CD4-positive, alpha-beta T cell treated with Interleukin-15 for 4 hours (primary cell): ENCODE results near the gene TRPC3.

ENCODE experiments used
- DNase-seq: peaks from one replicate; pipeline ENCODE4 v3.0.0-alpha.2; 2020; ENCODE audit warnings: low spot score

TRPC3 gene

GRCh38 chr4:121873604-121874003 lies 78.3 kb downstream of the TRPC3 start:
- no peak for DNase-seq

GRCh38 chr4:121869841-121870822 lies 81.7 kb downstream of the TRPC3 start, which contains the start of gene BBS7:
BBS7 (minus strand) TSS chr4:121870474; CDS start chr4:121870313, 161 bp downstream.
- DNase-seq, result peak; percentile 95

- no peak for DNase-seq
Observed at GRCh38 chr4:121863799-121864198, 88.1 kb downstream of the TRPC3 start.

GRCh38 chr4:121861426-121861825 lies 90.4 kb downstream of the TRPC3 start:
- no peak for DNase-seq

- DNase-seq, result no peak
Observed at GRCh38 chr4:121860121-121860520, 91.7 kb downstream of the TRPC3 start.

- no peak for DNase-seq
Observed at GRCh38 chr4:121851354-121851753, 100.5 kb downstream of the TRPC3 start.

- DNase-seq, result no peak
Observed at GRCh38 chr4:121846662-121847061, 105.2 kb downstream of the TRPC3 start.

- DNase-seq, result no peak
Observed at GRCh38 chr4:121842862-121843261, 109.0 kb downstream of the TRPC3 start.

GRCh38 chr4:121838136-121838535 lies 113.7 kb downstream of the TRPC3 start:
- DNase-seq, result no peak

GRCh38 chr4:121829511-121829910 lies 122.3 kb downstream of the TRPC3 start:
- DNase-seq, result no peak
